HEK293 (cell line): ENCODE measurements around the gene ECHDC1.

Source experiments
- CTCF ChIA-PET: fragments of 350-600 bp; formaldehyde crosslinking; extraction: SDS; loops from one replicate; lab custom pipeline; 2021; ENCODE audit warnings: antibody characterized with exemption; lab: Yijun Ruan, JAX
- POLR2A ChIA-PET: fragments of 300-600 bp; formaldehyde crosslinking; extraction: SDS; loops from one replicate; lab custom pipeline; 2020; ENCODE audit warnings: antibody characterized with exemption, inconsistent platforms; lab: Yijun Ruan, JAX
- H3K27ac ChIP-seq: fragments of 200-500 bp; sonication (Bioruptor generic); 2 replicates; pipeline ENCODE4 v1.5.1; 2014; ENCODE audit warnings: low read depth, low read length, control low read depth, inconsistent platforms; ENCODE audit errors: extremely low read depth
- H3K36me3 ChIP-seq, 2 experiments: fragments of 200-500 bp in 1 of 2; sonication (Bioruptor generic) in 1 of 2; 1 replicate in 1 of 2; 2 replicates in 1 of 2; pipeline ENCODE4 v1.5.1; 2014 to 2017; ENCODE audit warnings: inconsistent platforms in 2 of 2, low read length in 2 of 2; ENCODE audit not compliant: control insufficient read depth in 2 of 2, insufficient read depth in 1 of 2
- H3K4me1 ChIP-seq: fragments of 200-500 bp; sonication (Bioruptor generic); 2 replicates; pipeline ENCODE4 v1.5.1; 2014; ENCODE audit warnings: mild to moderate bottlenecking, low read length, inconsistent platforms; ENCODE audit not compliant: control insufficient read depth, insufficient read depth
- H3K4me3 ChIP-seq: 2 replicates; pipeline ENCODE4 v1.5.1; 2011; ENCODE audit warnings: low read depth, mild to moderate bottlenecking, control low read depth, low read length, moderate library complexity
- H3K9me3 ChIP-seq: fragments of 200-500 bp; sonication (Bioruptor generic); 2 replicates; pipeline ENCODE4 v1.5.1; 2014; ENCODE audit warnings: low read depth, low read length, inconsistent platforms; ENCODE audit not compliant: control insufficient read depth, insufficient read depth
- INSM2 ChIP-seq: fragments of 450-650 bp; formaldehyde crosslinking; IDR thresholded peaks from 2 replicates; pipeline ENCODE4 v1.5.1; 2016; ENCODE audit warnings: missing biosample characterization, missing genetic modification characterization
- KLF8 ChIP-seq: fragments of 450-650 bp; formaldehyde crosslinking; IDR thresholded peaks from 2 replicates; pipeline ENCODE4 v1.5.1; 2016; ENCODE audit warnings: missing biosample characterization, missing genetic modification characterization
- REPIN1 ChIP-seq: fragments of 450-650 bp; formaldehyde crosslinking; IDR thresholded peaks from 2 replicates; pipeline ENCODE4 v1.5.1; 2017; ENCODE audit warnings: missing biosample characterization, missing genetic modification characterization, low read depth
- REST ChIP-seq: fragments of 450-650 bp; formaldehyde crosslinking; IDR thresholded peaks from 2 replicates; pipeline ENCODE4 v1.5.1; 2016; ENCODE audit warnings: missing biosample characterization, missing genetic modification characterization
- YY1 ChIP-seq: fragments of 450-650 bp; formaldehyde crosslinking; IDR thresholded peaks from 2 replicates; pipeline ENCODE4 v1.5.1; 2018; ENCODE audit warnings: missing biosample characterization, missing genetic modification characterization
- ZBTB7A ChIP-seq: fragments of 450-650 bp; formaldehyde crosslinking; IDR thresholded peaks from 2 replicates; pipeline ENCODE4 v1.5.1; 2016; ENCODE audit warnings: low read depth, missing biosample characterization, missing genetic modification characterization
- ZFP37 ChIP-seq: fragments of 450-650 bp; formaldehyde crosslinking; IDR thresholded peaks from 2 replicates; pipeline ENCODE4 v1.5.1; 2016; ENCODE audit warnings: missing biosample characterization, missing genetic modification characterization
- ZIC2 ChIP-seq: fragments of 450-650 bp; formaldehyde crosslinking; IDR thresholded peaks from 2 replicates; pipeline ENCODE4 v1.5.1; 2016; ENCODE audit warnings: missing biosample characterization, missing genetic modification characterization
- ZNF138 ChIP-seq: fragments of 450-650 bp; formaldehyde crosslinking; IDR thresholded peaks from 2 replicates; pipeline ENCODE4 v1.5.1; 2016; ENCODE audit warnings: missing biosample characterization, missing genetic modification characterization, borderline replicate concordance
- ZNF214 ChIP-seq: fragments of 450-650 bp; formaldehyde crosslinking; IDR thresholded peaks from 2 replicates; pipeline ENCODE4 v1.5.1; 2017; ENCODE audit warnings: missing biosample characterization, mild to moderate bottlenecking, missing genetic modification characterization, borderline replicate concordance
- ZNF221 ChIP-seq: fragments of 450-650 bp; formaldehyde crosslinking; IDR thresholded peaks from 2 replicates; pipeline ENCODE4 v1.5.1; 2017; ENCODE audit warnings: missing biosample characterization, missing genetic modification characterization, borderline replicate concordance
- ZNF302 ChIP-seq: fragments of 450-650 bp; formaldehyde crosslinking; IDR thresholded peaks from 2 replicates; pipeline ENCODE4 v1.5.1; 2016; ENCODE audit warnings: missing biosample characterization, missing genetic modification characterization, low read depth
- ZNF341 ChIP-seq: fragments of 450-650 bp; formaldehyde crosslinking; IDR thresholded peaks from 2 replicates; pipeline ENCODE4; 2016; ENCODE audit warnings: low read depth, missing biosample characterization, missing genetic modification characterization
- ZNF48 ChIP-seq: fragments of 450-650 bp; formaldehyde crosslinking; IDR thresholded peaks from 2 replicates; pipeline ENCODE4 v1.5.1; 2016; ENCODE audit warnings: missing biosample characterization, missing genetic modification characterization
- ZNF610 ChIP-seq: fragments of 450-650 bp; formaldehyde crosslinking; IDR thresholded peaks from 2 replicates; pipeline ENCODE4 v1.5.1; 2016; ENCODE audit warnings: missing biosample characterization, missing genetic modification characterization, borderline replicate concordance
- ZNF623 ChIP-seq: fragments of 450-650 bp; formaldehyde crosslinking; IDR thresholded peaks from 2 replicates; pipeline ENCODE4 v1.5.1; 2016; ENCODE audit warnings: missing biosample characterization, missing genetic modification characterization
- ZNF624 ChIP-seq: fragments of 450-650 bp; formaldehyde crosslinking; IDR thresholded peaks from 2 replicates; pipeline ENCODE4 v1.5.1; 2017; ENCODE audit warnings: missing biosample characterization, missing genetic modification characterization
- ZNF654 ChIP-seq: fragments of 450-650 bp; formaldehyde crosslinking; IDR thresholded peaks from 2 replicates; pipeline ENCODE4 v1.5.1; 2016; ENCODE audit warnings: low read depth, missing biosample characterization, missing genetic modification characterization
- ZNF768 ChIP-seq: fragments of 450-650 bp; formaldehyde crosslinking; IDR thresholded peaks from 2 replicates; pipeline ENCODE4 v1.5.1; 2018; ENCODE audit warnings: missing biosample characterization, mild to moderate bottlenecking, missing genetic modification characterization
- ZSCAN30 ChIP-seq: fragments of 450-650 bp; IDR thresholded peaks from 2 replicates; pipeline ENCODE4 v1.5.1; 2018; ENCODE audit warnings: missing biosample characterization, mild to moderate bottlenecking, missing genetic modification characterization, moderate library complexity
- ZXDB ChIP-seq: fragments of 450-650 bp; formaldehyde crosslinking; IDR thresholded peaks from 2 replicates; pipeline ENCODE4 v1.5.1; 2016; ENCODE audit warnings: missing biosample characterization, missing genetic modification characterization
- TF ChIP-seq, protein P1 (sequence below): fragments of 450-650 bp; formaldehyde crosslinking; IDR thresholded peaks from 2 replicates; pipeline ENCODE4 v1.5.1; 2016; ENCODE audit warnings: missing biosample characterization, missing genetic modification characterization

Gene ECHDC1

GRCh38 chr6:127262896-127263295, 80.5 kb downstream of the ECHDC1 start:
- ChIA-PET CTCF (interaction anchor here (1.1 to 1.8 kb wide), 2 partner anchors 76 to 458 kb away, joined by 4 to 6 read pairs; no protein-coding TSS in a partner anchor), POLR2A (no interaction called here)
- Histone ChIP-seq H3K4me3 (no peak overlapping the region), H3K4me1 (no peaks in the 10 kb centered on the region), H3K36me3 (no peaks in the 10 kb centered on the region), H3K27ac (no peak overlapping the region), H3K9me3 (no peaks in the 10 kb centered on the region)
- TF ChIP-seq ZXDB (tag by site-specific recombination) (no peak), ZNF48 (tag by site-specific recombination) (no peak), ZNF221 (tag by site-specific recombination) (no peak), REST (no peak), ZNF623 (no peak), ZFP37 (tag by site-specific recombination) (no peak), KLF8 (tag by site-specific recombination) (no peak), ZSCAN30 (tag by site-specific recombination) (no peak), INSM2 (no peak), YY1 (tag by site-specific recombination) (no peak), ZNF654 (tag by site-specific recombination) (no peak), ZBTB7A (no peak), ZNF610 (tag by site-specific recombination) (no peak), ZNF341 (no peak), REPIN1 (no peak), ZNF768 (tag by site-specific recombination) (no peak), ZIC2 (tag by site-specific recombination) (no peak), ZNF138 (tag by site-specific recombination) (no peak)
- TF ChIP-seq, protein P1, sequence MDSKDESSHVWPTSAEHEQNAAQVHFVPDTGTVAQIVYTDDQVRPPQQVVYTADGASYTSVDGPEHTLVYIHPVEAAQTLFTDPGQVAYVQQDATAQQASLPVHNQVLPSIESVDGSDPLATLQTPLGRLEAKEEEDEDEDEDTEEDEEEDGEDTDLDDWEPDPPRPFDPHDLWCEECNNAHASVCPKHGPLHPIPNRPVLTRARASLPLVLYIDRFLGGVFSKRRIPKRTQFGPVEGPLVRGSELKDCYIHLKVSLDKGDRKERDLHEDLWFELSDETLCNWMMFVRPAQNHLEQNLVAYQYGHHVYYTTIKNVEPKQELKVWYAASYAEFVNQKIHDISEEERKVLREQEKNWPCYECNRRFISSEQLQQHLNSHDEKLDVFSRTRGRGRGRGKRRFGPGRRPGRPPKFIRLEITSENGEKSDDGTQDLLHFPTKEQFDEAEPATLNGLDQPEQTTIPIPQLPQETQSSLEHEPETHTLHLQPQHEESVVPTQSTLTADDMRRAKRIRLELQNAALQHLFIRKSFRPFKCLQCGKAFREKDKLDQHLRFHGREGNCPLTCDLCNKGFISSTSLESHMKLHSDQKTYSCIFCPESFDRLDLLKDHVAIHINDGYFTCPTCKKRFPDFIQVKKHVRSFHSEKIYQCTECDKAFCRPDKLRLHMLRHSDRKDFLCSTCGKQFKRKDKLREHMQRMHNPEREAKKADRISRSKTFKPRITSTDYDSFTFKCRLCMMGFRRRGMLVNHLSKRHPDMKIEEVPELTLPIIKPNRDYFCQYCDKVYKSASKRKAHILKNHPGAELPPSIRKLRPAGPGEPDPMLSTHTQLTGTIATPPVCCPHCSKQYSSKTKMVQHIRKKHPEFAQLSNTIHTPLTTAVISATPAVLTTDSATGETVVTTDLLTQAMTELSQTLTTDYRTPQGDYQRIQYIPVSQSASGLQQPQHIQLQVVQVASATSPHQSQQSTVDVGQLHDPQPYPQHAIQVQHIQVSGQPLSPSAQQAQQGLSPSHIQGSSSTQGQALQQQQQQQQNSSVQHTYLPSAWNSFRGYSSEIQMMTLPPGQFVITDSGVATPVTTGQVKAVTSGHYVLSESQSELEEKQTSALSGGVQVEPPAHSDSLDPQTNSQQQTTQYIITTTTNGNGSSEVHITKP (tag by site-specific recombination): no peak

DNA sequence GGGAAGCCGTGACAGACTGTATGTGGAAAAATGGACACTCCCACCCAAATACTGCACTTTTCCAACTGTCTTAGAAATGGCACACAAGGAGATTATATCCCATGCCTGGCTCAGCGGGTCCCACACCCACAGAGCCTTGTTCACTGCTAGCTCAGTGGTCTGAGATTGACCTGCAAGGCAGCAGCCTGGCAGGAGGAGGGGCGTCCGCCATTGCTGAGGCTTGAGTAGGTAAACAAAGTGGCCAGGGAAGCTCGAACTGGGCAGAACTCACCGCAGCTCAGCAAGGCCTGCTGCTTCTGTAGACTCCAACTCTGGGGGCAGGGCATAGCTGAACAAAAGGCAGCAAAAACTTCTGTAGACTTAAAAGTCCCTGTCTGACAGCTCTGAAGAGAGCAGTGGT, 88.1 kb downstream of the ECHDC1 start:
- no peak overlapping the region for H3K4me3 ChIP-seq
- TF ChIP-seq REPIN1 (no peak), ZNF302 (no peak), ZNF214 (no peak), ZNF624 (tag by site-specific recombination) (no peak)
- CTCF ChIA-PET: interaction anchor here (0.6 kb wide), 1 partner anchor 1491 kb away, joined by 3 read pairs; no protein-coding TSS in a partner anchor
- no peaks in the 10 kb centered on the region for H3K9me3 ChIP-seq
- H3K27ac ChIP-seq: no peak overlapping the region
- POLR2A ChIA-PET: no interaction called here
- no peaks in the 10 kb centered on the region for H3K4me1 ChIP-seq
- H3K36me3 ChIP-seq: no peaks in the 10 kb centered on the region
